Right atrium auricular region (tissue), 2 donors: ENCODE measurements around the gene BACH2. TPM values are rescaled to one million over a fixed set of nuclear protein-coding genes. Genes with fewer than 3 reads are reported as not detected.

Source experiments
- DNase-seq: peaks from one replicate; pipeline ENCODE4 v3.0.0-alpha.2; 2019; ENCODE audit warnings: low spot score
- H3K27ac ChIP-seq, 2 donors: fragments of 200-600 bp; sonication (generic); 1 replicate in 1 of 2; 2 replicates in 1 of 2; pipeline ENCODE4 v1.5.1; 2016 to 2019
- H3K27me3 ChIP-seq, 2 donors: fragments of 200-600 bp; sonication (generic); one replicate each; pipeline versions ENCODE4 v1.5.1 to v1.6.0; 2017 to 2019
- H3K36me3 ChIP-seq: fragments of 200-600 bp; sonication (generic); one replicate; pipeline ENCODE4 v1.5.1; 2016
- H3K4me1 ChIP-seq, 2 donors: fragments of 200-600 bp; sonication (generic); one replicate each; pipeline versions ENCODE4 v1.5.1 to v1.6.0; 2017 to 2019
- H3K4me3 ChIP-seq, 2 donors: fragments of 200-600 bp; sonication (generic); 1 replicate in 1 of 2; 2 replicates in 1 of 2; pipeline ENCODE4 v1.5.1; 2017 to 2019; ENCODE audit warnings: mild to moderate bottlenecking in 1 of 2, moderate library complexity in 1 of 2
- H3K9me3 ChIP-seq, 2 donors: fragments of 200-600 bp; sonication (generic); one replicate each; pipeline ENCODE4 v1.5.1; 2019
- CTCF ChIP-seq, 2 donors: fragments of 200-600 bp; sonication (generic); IDR thresholded peaks; one replicate each; pipeline ENCODE4 v1.5.1; 2019; ENCODE audit warnings: antibody characterized with exemption in 2 of 2
- total RNA-seq, 2 donors: library from RNA; depleted of rRNA; stranded (reverse); fragments of >200 nt; gene quantifications; one replicate each; pipeline ENCODE4 v1.1.0, GENCODE V29; 2016

BACH2 gene
- total RNA-seq, 2 donors from 2014 or later = 0.82 to 2.2 TPM

- TF ChIP-seq CTCF (IDR thresholded peaks at IDR 0.05) = no peak
- Histone ChIP-seq H3K27ac (no peak overlapping the region), H3K4me3 (no peak overlapping the region), H3K9me3 (no peaks in the 10 kb centered on the region), H3K4me1 (no peaks in the 10 kb centered on the region), H3K36me3 (no peaks in the 10 kb centered on the region), H3K27me3 (no peaks in the 10 kb centered on the region)
- DNase-seq = no peak
These were observed 45.2 kb downstream of the BACH2 start for GRCh38 chr6:90251295-90251992.

GRCh38 chr6:90250405-90250804 is 46.2 kb downstream of the BACH2 start:
- Histone ChIP-seq H3K9me3 (no peaks in the 10 kb centered on the region), H3K36me3 (no peaks in the 10 kb centered on the region), H3K4me3 (no peak overlapping the region), H3K27me3 (no peaks in the 10 kb centered on the region), H3K4me1 (no peaks in the 10 kb centered on the region), H3K27ac (no peak overlapping the region)
- no peak for DNase-seq
- no peak for TF ChIP-seq CTCF (IDR thresholded peaks at IDR 0.05)

- no peak for TF ChIP-seq CTCF (IDR thresholded peaks at IDR 0.05)
- Histone ChIP-seq H3K4me3 (no peak overlapping the region), H3K9me3 (no peaks in the 10 kb centered on the region), H3K36me3 (no peaks in the 10 kb centered on the region), H3K27ac (no peak overlapping the region), H3K27me3 (no peaks in the 10 kb centered on the region), H3K4me1 (no peaks in the 10 kb centered on the region)
- no peak for DNase-seq
These were observed 47.2 kb downstream of the BACH2 start for GRCh38 chr6:90249458-90249857.

- TF ChIP-seq CTCF (IDR thresholded peaks at IDR 0.05) = no peak
These were observed 47.6 kb downstream of the BACH2 start for GRCh38 chr6:90249034-90249433.

GRCh38 chr6:90247262-90247661 is 49.4 kb downstream of the BACH2 start:
- Histone ChIP-seq H3K4me3 (no peak overlapping the region), H3K4me1 (no peaks in the 10 kb centered on the region), H3K27ac (no peak overlapping the region), H3K9me3 (no peaks in the 10 kb centered on the region), H3K36me3 (no peaks in the 10 kb centered on the region), H3K27me3 (no peaks in the 10 kb centered on the region)
- no peak for DNase-seq
- TF ChIP-seq CTCF (IDR thresholded peaks at IDR 0.05) = no peak

More at GRCh38 chr6:90249034-90249433, 47.6 kb downstream of the BACH2 start:
- Histone ChIP-seq H3K4me3 (no peak overlapping the region), H3K9me3 (no peaks in the 10 kb centered on the region), H3K27me3 (no peaks in the 10 kb centered on the region), H3K4me1 (no peaks in the 10 kb centered on the region), H3K36me3 (no peaks in the 10 kb centered on the region), H3K27ac (no peak overlapping the region)
- DNase-seq = no peak
